NCI-H2107 (cell line): Measurements from ENCODE around the gene HASPIN.

Experiments
- DNase-seq: peaks from one replicate; lab custom pipeline; 2025; lab: John Stamatoyannopoulos, UW

The HASPIN gene

GRCh38 chr17:3735515-3735914, 11.8 kb downstream of the HASPIN start:
- DNase-seq: no peak

GRCh38 chr17:3738562-3739295, 15.0 kb downstream of the HASPIN start:
- peak; percentile 15 for DNase-seq

GRCh38 chr17:3739422-3740124, 15.9 kb downstream of the HASPIN start:
- no peak for DNase-seq

- DNase-seq: no peak
These were observed 16.9 kb downstream of the HASPIN start for GRCh38 chr17:3740611-3741073.

GRCh38 chr17:3744014-3744413, 20.3 kb downstream of the HASPIN start:
- DNase-seq: no peak

GRCh38 chr17:3745071-3745470, 21.4 kb downstream of the HASPIN start:
- DNase-seq: no peak

- DNase-seq: no peak
These were observed 24.1 kb downstream of the HASPIN start for GRCh38 chr17:3747805-3748204.

- DNase-seq: no peak
These were observed 24.9 kb downstream of the HASPIN start for GRCh38 chr17:3748576-3748975.

GRCh38 chr17:3750296-3750695, 26.6 kb downstream of the HASPIN start:
- DNase-seq: no peak

- DNase-seq: no peak
These were observed 27.2 kb downstream of the HASPIN start for GRCh38 chr17:3750926-3751325.

- no peak for DNase-seq
These were observed 28.1 kb downstream of the HASPIN start for GRCh38 chr17:3751836-3752235.

- no peak for DNase-seq
These were observed 29.9 kb downstream of the HASPIN start for GRCh38 chr17:3753624-3754023.

- DNase-seq: no peak
These were observed 30.4 kb downstream of the HASPIN start for GRCh38 chr17:3754066-3754457.

GRCh38 chr17:3754458-3755334, 31.0 kb downstream of the HASPIN start:
- DNase-seq: peak; percentile 95

- DNase-seq: no peak
These were observed 31.8 kb downstream of the HASPIN start for GRCh38 chr17:3755335-3756030.

GRCh38 chr17:3759597-3760216, 36.0 kb downstream of the HASPIN start:
- DNase-seq: no peak

GRCh38 chr17:3761036-3761917, 37.6 kb downstream of the HASPIN start:
- no peak for DNase-seq

- DNase-seq: no peak
These were observed 38.2 kb downstream of the HASPIN start for GRCh38 chr17:3761918-3762380.

GRCh38 chr17:3762922-3763776, 39.4 kb downstream of the HASPIN start:
- no peak for DNase-seq
